GM21737 (cell line): ENCODE data around the gene BCL2L1.

Experiments used
- ATAC-seq: cut with Tn5 transposase; IDR thresholded peaks from one replicate; pipeline ENCODE4 v1.9.1; 2021; ENCODE audit warnings: mild to moderate bottlenecking, moderate library complexity; ENCODE audit not compliant: unreplicated experiment

The BCL2L1 gene

DNA sequence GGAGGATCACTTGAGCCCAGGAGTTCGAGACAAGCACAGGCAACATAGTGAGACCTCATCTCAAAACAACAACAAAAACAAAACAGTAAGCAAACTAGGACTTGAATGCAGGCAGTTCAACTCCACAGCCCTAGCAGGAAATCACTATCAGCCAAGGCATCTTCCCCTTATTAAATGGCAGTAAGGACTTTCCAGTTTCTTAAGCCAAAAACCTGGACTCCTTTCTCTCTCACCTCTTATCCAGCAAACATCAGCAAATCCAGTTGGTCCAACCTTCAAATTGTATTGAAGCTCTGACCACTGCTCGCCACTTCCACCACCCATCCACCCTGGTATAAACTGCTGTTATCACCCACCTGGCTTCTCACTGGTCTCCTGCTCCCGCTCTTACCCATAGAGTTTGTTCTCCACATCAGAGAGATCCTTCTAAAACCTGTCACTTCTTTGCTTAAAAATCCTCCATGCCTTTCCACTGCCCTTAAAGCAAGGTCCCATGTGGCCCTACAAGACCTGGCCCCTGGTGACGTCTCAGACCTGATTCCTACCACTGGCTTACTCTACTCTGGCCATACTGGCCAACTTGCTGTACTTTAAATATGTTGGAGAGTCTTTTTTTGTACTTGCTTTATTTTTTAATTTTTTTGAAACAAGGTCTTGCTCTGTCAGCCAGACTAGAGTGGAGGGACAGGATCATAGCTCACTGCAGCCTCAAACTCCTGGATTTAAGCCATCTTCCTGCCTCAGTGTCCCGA lies 27.6 kb downstream of the BCL2L1 start:
- no peak for ATAC-seq

DNA sequence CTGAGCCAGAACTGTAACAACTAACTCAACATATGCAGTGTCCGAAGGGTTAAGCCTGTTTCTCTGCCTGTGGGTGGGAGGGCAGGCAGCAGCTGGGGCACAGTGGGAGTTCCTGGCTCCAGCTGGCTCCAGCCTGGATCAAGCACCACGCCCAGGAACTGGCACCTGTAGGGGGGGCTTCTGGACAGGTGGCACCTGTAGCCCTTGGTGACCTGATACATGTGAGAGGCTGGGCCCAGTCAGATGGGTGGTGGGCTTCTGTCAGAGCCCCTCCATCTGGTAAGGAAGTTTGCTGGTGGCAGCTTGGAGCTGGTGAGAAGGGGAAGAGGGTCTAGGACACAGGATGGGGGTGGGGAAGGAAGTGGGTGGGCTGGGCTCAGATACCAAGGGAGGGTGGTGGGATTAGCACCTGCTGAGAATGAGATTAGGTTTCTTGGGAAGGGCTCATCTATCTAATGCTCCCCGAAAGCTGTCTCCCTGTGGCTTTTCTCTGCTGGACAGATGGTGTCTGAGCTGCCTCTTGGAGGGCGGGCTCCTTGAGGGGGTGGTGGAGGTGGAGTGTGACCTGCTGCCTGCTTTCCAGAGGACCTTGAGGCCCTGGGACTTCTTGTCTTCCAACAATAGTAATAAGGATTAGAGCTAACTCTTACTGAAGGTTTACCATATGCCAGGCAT lies 28.5 kb downstream of the BCL2L1 start:
- ATAC-seq: no peak

DNA sequence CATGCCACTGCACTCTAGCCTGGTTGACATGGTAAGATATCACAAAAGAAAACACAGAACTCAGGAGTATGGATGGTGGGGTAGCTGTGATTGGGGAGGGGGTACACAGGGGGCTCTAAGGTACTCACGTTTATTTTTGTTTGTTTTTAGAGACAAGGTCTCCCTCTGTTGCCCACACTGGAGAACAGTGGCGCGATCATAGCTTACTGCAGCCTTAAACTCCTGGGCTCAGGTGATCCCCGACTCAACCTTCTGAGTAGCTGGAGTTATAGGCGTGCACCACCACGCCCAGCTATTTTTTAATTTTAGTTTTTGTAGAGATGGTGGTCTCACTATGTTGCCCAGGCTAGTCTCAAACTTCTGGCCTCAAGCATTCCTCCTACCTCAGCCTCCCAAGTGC lies 29.3 kb downstream of the BCL2L1 start:
- ATAC-seq: no peak

DNA sequence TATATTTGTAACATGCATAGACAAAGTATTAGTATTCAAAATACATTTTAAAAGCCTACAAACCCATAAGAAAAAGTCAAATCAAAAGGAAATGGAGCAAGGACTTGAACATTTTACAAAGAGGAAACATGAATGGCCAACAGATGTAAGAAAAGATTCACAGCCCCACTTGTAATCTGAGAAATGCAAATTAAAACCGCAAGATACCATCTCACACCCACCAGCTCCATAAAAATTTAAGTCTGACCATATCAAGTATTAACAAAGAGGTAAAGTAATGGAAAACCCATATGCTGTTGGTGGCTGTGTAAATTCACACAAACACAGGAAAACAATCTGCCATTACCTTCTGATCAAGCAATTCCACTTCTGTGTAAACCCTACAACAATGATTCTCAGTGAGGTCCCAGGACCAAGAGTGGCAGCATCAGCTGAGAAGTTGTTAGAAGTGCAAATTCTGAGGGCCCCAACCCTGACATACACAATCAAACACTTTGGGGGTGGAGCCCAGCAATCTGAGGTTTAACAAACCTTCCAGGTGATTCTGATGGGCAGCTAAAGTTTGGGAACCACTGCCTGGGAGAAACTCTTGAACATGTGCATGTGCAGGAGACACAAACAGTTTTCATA lies 30.9 kb downstream of the BCL2L1 start:
- ATAC-seq: no peak

DNA sequence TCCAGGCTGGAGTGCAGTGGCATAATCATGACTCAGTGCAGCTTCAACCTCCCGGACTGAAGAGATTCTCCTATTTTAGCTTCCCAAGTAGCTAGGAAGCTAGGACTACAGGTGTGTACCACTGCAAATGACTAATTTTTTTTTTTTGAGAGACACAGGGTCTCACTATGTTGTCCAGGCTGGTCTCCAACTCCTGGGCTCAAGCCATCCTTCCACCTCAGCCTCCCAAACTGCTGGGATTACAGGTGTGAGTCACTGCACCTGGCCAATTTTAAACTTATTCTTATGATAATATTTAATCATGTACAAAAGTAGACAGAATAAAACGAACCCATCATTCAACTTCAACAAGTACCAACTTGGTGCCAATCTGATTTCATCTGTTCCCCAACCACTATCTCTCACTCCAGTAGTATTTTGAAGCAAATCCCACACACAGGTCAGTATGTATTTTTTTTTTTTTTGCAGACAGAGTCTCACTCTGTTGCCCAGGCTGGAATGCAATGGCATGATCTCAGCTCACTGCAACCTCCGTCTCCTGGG lies 32.5 kb downstream of the BCL2L1 start:
- no peak for ATAC-seq

DNA sequence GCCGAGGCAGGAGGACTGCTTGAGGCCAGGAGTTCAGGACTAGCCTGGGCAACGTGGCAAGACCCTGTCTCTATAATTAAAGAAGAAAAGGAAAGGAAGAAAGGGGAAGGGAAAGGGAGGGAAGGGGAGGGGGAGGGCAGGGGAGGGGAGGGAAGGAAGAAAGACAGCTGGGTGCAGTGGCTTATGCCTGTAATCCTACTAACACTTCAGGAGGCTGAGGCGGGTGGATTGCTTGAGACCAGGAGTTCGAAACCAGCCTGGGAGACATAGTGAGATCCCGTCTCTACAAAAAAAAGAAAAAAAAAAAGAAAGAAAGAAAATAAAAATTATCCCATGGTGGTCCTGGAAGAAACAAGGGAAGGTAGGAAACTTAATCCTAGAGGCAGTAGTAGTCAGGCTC lies 33.5 kb downstream of the BCL2L1 start:
- no peak for ATAC-seq

DNA sequence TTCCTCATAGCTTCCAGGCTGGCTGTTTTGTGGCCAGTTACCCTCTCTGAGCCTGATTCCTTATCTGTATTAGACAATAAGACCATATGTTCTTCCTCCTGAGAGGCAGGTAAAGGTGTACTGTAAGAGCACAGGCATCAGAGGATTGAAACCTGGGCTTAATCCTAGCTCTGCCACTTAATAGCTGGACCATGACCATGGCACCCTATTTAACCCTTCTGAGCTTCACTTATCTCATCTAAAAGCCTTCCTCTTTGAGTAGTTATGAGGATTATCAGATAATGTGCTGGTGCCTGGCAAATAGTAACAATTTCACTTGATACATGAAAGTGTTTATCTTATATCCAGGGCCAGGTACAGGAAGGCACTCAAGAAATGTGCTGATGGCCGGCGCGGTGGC lies 34.9 kb downstream of the BCL2L1 start:
- ATAC-seq: no peak

DNA sequence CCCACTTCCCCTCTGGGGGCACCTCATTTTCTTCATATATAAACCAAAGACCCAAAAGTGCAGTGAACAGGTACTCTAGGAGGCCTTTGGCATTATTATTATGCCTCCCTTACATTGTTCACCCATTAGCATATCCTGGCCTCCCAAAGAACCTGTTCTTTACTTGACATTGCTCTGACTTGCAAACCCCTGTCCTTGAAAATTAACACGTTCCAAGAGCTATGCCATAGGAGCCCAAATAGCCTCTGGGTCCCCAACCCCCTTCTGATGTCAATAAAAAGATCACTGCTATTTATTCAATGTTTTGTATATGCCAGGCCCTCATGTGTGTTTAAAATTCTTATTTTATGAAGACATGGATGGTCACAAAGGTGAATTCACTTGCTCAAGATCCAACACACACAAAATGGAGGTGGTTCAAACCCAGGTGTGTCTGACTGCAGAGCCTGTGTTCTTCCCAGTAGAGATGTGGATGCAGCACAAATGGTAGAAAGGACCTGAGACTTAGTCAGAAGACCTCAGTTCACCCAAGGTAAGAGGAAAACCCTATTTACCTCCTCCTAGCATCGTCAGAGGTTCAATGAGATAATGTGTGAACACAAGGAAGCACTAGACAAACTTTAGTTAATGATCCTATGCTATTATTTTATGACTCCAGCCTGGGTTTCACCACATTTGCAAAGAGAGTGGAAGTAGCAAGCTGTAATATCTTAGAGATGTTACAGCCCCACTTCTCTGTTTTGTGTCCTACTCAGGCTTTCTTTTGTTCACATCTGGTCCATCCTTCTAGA lies 36.6 kb downstream of the BCL2L1 start:
- no peak for ATAC-seq

DNA sequence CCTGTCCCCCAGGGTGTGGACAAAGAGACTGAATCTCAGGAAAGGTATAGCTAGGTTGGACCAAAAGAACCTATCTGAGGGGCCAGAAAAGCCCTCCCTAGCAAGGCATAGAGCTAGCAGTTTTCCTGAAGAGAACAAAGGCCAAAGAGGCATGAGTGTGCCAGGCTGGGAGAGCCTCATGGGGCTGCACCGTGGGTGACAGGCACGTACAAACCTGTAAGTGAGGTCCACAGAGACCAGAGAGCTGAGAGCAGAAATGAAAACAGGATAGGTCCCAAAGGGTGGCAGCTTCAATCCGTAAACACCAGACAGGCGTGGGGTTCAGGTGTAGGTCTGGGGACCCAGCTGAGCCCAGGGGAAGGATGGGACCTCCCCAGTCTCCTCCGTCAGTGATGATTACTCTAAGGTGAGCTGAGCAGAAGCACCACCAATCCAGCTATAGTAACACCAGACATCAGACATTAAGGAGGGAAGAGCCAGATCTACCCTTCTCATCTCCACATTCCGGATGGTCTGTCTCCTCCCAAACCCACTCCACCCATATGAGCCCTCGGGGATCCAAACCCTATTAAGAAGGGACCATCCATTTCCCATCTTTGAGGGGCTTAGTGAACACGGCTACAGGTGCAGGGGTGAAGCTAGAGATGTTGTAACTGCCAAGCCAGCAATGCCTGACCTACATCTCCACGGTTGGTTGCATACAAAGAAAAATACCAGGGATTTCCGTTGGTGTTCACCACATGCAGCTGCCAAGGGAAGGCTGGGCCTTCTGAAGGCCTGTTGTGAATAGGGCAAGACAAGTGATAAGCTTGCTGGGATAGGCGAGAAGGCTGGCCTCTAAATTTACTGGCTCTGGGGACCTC lies 38.3 kb downstream of the BCL2L1 start:
- ATAC-seq: no peak

DNA sequence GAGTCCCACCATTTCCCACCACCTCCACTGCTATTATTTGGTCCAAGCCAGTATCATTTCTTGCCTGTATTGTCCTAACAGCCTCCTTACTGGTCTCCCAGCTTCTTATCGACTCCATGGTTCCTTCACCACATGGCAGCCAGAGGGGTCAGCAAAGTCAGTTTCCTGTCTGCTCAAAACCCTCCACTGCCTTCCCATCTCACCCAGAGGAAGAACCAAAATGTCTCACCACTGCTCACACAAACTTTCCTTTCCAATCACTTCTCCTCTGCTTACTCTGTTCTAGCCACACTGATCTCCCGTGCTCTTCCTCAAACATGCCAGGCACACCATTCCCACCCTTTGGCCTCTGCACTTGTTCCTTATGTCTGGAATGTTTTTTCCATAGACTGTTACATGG lies 39.7 kb downstream of the BCL2L1 start:
- no peak for ATAC-seq

DNA sequence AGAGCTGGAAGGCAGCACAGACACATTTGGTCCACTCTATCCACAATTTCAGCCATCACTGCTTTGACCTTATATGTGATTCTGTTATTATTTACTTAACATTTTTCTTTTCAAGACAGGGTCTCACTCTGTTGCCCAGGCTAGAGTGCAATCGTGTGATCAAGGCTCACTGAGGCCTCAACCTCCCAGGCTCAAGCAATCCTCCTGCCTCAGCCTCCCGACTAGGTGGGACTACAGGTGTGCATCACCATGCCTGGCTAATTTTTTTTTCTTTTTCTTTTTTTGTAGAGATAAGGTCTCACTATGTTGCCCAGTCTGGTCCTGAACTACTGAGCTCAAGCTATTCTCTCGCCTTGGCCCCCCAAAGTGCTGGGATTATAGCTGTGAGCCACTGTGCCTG lies 40.3 kb downstream of the BCL2L1 start:
- no peak for ATAC-seq

DNA sequence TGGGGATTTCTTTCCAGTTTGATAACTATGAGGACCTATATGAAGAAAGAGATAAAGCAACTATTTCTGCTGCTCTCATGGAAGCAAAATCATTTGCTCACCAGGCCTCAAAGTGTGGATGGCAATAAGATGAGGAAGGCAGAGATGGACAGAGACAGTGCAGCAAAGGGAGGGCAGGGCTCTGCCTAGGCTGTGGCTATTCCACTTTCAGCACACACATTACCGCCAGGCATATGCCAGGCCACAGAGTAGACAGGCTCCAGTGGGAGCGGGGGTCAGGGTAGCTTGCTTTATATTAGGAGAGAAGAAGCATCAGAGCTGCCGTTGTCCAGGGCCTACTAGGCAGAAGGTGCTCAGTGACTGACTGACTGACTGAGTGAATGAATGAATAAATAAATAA lies 40.9 kb downstream of the BCL2L1 start:
- ATAC-seq: no peak

DNA sequence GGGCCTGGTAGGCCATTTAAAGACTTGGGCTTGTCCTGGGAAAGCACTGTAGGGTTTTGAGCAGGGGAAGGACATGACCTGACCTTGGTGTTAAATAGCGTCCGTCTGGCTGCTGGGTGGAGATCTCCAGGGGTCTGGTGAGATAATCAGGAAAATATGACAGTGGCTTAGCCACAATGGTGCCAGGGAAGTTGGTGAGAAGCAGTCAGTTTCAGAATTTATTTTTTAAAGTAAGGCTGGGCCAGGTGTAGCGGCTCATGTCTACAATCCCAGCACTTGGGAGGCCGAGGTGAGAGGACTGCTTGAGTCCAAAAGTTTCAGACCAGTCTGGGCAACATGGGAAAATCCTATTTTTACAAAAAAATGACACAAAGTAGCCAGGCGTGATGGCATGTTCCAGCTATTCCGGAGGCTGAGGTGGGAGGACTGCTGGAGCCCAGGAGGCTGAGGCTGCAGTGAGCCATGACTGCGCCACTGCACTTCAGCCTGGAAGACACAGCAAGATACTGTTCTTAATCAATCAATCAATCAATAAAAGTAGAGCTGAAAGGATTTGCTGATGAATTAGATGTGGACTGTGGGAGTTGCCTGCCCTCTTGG lies 41.4 kb downstream of the BCL2L1 start:
- no peak for ATAC-seq

DNA sequence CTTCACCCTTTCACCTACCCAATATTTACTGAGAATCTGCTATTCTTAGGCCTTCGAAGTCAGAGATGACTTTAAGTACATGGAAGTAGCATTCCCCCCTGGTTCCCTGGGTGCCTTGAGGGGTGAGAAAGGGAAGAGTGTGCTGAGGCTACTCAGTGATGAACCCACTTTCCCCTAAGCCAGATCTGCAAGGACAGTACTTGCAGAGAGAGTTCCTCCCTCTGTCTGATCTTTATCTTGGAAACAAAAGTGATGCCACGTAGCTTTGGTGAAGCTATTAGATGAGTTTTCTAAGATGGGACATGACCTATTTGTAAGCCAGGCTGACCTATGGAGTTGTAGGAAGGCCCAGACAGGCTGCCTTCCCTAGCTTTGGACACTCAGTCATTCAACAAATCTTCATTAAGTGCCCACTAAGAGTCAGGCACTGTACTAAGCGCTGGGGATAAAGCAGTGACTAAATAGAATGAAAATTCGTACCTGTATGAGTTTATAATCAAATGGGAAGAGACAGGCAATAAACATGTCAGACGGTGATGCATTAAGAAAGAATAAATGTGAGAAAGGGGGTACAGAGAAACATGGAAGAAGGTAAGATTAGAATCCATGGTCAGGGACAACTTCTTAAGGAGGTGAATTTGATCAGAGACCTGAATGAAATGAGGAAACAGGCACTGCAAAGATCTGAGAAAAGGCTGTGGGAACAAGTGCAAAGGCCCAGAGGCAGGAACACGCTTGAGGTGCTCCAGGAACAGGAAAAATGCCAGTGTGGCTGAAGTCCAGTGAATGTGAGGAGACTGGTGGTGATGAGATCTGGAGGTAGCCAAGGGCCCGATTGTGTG lies 42.2 kb downstream of the BCL2L1 start:
- no peak for ATAC-seq

DNA sequence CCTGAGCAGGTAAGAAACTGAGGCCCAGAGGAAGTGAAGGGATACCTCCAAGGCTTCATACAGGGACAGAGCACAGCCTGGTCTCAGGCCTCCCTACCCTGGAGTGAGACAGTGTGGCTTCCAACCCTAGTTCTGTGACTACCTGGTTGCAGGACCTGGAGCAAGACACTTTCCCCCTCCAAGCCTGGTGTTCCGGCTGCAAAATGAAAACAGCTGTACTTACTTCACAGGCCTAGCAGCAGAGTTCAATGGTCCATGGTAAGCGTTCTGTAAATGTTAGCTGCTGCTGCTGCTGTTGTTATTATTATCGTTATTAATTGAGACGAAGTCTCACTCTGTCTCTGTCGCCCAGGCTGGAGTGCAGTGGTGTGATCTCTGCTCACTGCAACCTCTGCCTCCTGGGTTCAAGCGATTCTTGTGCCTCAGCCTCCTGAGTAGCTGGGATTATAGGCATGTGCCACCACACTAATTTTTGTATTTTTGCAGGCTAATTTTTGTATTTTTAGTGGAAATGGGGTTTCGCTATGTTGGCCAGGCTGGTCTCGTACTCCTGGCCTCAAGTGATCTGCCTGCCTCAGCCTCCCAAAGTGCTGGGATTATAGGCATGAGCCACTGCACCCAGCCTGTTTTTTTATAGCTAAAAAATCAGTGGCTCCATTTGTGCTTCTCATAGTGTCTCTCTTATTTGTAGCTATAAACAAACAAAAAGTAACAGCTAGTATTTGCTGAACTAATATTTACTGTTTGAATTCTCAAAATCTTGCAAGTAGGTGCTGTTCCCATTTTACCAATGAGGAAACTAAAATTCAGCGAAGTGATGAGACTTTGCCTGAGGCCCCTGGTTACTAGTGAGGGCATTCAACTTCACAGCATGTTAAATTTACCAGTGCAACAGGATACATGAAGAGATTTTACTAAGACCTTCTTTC lies 43.0 kb downstream of the BCL2L1 start:
- ATAC-seq: no peak

DNA sequence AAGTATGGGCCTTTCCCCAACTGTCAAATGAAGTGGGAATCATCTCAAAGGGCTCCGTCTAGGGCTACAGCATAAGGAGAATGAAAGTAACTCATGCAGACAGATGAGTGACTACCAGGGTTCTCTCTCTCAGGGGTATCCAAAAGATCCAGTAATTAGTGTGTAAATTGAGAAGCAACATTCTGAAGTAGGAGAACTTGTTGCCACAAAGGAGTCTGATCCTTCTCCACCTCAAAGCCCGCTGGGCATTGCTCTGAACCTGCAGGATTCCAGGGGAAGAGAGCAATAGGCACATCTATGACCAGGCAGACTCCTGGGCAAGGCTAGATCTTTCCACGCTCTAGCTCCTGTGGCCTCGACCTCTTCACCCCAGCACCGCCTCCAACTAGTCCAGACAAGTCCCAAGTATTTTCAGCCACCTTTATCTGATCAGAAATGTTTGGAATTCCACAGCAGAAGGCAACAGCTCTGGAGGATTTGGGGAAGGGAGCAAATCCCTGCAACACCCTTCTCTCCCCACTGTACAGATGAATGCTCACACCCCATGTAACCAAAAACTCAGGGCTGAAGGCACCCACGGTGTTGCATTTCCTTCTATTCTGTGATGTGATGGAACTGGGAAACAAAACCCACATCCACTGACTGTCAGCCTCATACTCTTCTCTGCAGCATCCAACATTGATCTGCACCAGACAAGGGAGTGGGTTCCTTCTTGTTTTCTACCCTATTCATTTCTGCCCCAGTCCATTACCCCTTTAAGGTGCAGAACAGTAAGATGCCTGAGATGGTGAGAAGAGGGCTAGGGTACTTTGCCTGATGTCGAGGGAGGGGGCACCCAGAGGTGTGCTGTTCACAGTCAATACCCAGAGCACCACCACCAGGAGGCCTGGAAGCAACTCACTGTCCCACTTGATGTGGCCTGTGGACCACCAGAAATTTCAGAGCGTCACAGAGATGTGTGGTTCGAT lies 44.0 kb downstream of the BCL2L1 start:
- no peak for ATAC-seq
